Right atrium auricular region (tissue), 2 donors: Measurements from ENCODE around the gene SNX19. TPM values are rescaled to one million over a fixed set of nuclear protein-coding genes. Genes with fewer than 3 reads are reported as not detected.

Source experiments
- DNase-seq: peaks from one replicate; pipeline ENCODE4 v3.0.0-alpha.2; 2019; ENCODE audit warnings: low spot score
- H3K27ac ChIP-seq, 2 donors: fragments of 200-600 bp; sonication (generic); 1 replicate in 1 of 2; 2 replicates in 1 of 2; pipeline ENCODE4 v1.5.1; 2016 to 2019
- H3K27me3 ChIP-seq, 2 donors: fragments of 200-600 bp; sonication (generic); one replicate each; pipeline versions ENCODE4 v1.5.1 to v1.6.0; 2017 to 2019
- H3K36me3 ChIP-seq: fragments of 200-600 bp; sonication (generic); one replicate; pipeline ENCODE4 v1.5.1; 2016
- H3K4me1 ChIP-seq, 2 donors: fragments of 200-600 bp; sonication (generic); one replicate each; pipeline versions ENCODE4 v1.5.1 to v1.6.0; 2017 to 2019
- H3K4me3 ChIP-seq, 2 donors: fragments of 200-600 bp; sonication (generic); 1 replicate in 1 of 2; 2 replicates in 1 of 2; pipeline ENCODE4 v1.5.1; 2017 to 2019; ENCODE audit warnings: mild to moderate bottlenecking in 1 of 2, moderate library complexity in 1 of 2
- H3K9me3 ChIP-seq, 2 donors: fragments of 200-600 bp; sonication (generic); one replicate each; pipeline ENCODE4 v1.5.1; 2019
- total RNA-seq, 2 donors: library from RNA; depleted of rRNA; stranded (reverse); fragments of >200 nt; gene quantifications; one replicate each; pipeline ENCODE4 v1.1.0, GENCODE V29; 2016
- TF ChIP-seq, protein P1 (sequence below), 2 donors: fragments of 200-600 bp; sonication (generic); IDR thresholded peaks; one replicate each; pipeline ENCODE4 v1.5.1; 2019; ENCODE audit warnings: antibody characterized with exemption in 2 of 2

SNX19 gene
- total RNA-seq, 2 donors from 2014 or later: 66.9 to 85.1 TPM

DNA sequence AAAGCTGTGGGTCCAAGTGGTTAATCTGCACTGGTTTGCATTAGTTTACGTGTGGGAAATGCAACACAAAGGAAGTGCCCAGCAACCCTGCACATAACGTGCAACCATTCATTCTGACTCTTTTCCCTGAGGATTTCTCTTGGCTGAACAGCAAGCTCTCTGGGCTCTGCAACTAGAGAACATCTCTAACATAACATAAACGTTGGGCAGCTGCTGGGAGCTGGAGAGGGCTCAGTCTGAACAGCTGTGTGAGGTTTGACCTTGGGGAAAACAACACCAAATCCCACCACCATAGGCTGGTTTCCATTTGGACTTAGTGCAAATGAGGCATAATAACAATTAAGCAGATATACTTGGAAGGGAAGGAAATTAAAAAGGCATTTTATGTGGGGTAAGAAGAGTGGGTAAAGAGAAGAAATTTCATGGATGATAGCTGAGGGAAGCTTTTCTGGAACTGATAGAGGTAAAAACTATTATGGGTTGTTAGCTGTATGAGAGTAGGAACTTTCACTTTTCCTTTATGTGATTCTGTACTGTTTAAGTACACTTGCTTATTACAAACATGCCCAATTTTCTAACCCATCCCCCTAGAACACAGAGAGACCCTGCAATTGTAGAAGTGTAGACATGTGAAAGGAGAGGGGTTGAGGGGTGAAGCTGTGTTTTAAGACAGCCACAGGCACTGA lies 76.2 kb downstream of the SNX19 start:
- H3K4me3 ChIP-seq: no peak overlapping the region
- no peaks in the 10 kb centered on the region for H3K4me1 ChIP-seq
- no peak overlapping the region for H3K27ac ChIP-seq
- no peaks in the 10 kb centered on the region for H3K36me3 ChIP-seq
- no peaks in the 10 kb centered on the region for H3K27me3 ChIP-seq
- peaks cover 0 to 10% of the 10 kb centered on the region in 2 donors for H3K9me3 ChIP-seq
- TF ChIP-seq, protein P1, sequence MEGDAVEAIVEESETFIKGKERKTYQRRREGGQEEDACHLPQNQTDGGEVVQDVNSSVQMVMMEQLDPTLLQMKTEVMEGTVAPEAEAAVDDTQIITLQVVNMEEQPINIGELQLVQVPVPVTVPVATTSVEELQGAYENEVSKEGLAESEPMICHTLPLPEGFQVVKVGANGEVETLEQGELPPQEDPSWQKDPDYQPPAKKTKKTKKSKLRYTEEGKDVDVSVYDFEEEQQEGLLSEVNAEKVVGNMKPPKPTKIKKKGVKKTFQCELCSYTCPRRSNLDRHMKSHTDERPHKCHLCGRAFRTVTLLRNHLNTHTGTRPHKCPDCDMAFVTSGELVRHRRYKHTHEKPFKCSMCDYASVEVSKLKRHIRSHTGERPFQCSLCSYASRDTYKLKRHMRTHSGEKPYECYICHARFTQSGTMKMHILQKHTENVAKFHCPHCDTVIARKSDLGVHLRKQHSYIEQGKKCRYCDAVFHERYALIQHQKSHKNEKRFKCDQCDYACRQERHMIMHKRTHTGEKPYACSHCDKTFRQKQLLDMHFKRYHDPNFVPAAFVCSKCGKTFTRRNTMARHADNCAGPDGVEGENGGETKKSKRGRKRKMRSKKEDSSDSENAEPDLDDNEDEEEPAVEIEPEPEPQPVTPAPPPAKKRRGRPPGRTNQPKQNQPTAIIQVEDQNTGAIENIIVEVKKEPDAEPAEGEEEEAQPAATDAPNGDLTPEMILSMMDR (IDR thresholded peaks at IDR 0.05): no peak
- no peak for DNase-seq

DNA sequence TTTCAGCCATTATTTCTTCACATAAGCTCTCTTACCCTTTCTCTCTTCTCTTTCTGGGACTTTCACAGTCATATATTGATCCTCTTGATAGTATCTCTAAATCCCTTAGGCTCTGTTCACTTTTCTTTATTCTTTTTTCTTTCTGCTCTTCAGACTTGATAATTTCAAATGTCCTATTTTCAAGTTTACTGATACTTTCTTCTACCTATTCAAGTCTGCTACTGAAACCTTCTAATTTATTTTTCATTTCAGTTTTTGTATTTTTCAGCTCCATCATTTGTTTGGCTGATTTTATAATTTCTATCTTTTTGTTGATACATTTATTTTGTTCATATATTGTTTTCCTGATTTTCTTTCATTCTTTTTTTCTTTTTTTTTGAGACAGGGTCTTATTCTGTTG lies 79.1 kb downstream of the SNX19 start:
- DNase-seq: no peak
- Histone ChIP-seq H3K27ac (no peak overlapping the region), H3K4me3 (no peak overlapping the region), H3K4me1 (no peaks in the 10 kb centered on the region), H3K27me3 (no peaks in the 10 kb centered on the region), H3K36me3 (no peaks in the 10 kb centered on the region), H3K9me3 (peaks cover 0 to 10% of the 10 kb centered on the region in 2 donors)
- TF ChIP-seq, protein P1 (IDR thresholded peaks at IDR 0.05): no peak

DNA sequence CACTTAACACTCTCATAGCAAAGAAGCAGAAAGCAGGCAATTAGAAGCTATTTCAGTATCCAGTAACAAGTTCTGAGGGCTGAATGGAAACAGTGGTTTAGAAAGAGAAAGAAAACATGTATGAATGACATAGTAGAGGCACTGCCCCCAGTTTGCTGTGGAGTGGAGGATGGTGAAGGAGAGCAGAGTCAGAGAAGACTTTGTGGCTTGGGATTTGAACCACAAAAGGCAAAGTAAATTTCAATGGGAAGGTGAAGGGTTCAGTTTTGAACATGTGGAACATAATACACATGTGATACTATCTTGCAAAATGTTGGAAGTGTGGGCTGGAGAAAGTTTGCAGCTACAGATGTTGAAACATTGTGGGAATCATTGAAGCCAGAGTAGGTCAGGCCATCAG lies 81.4 kb downstream of the SNX19 start:
- Histone ChIP-seq H3K27ac (no peak overlapping the region), H3K9me3 (peaks cover 0 to 10% of the 10 kb centered on the region in 2 donors), H3K4me1 (peaks cover 0 to 17% of the 10 kb centered on the region in 2 donors), H3K36me3 (no peaks in the 10 kb centered on the region), H3K27me3 (no peaks in the 10 kb centered on the region), H3K4me3 (no peak overlapping the region)
- TF ChIP-seq, protein P1 (IDR thresholded peaks at IDR 0.05): no peak
- no peak for DNase-seq

DNA sequence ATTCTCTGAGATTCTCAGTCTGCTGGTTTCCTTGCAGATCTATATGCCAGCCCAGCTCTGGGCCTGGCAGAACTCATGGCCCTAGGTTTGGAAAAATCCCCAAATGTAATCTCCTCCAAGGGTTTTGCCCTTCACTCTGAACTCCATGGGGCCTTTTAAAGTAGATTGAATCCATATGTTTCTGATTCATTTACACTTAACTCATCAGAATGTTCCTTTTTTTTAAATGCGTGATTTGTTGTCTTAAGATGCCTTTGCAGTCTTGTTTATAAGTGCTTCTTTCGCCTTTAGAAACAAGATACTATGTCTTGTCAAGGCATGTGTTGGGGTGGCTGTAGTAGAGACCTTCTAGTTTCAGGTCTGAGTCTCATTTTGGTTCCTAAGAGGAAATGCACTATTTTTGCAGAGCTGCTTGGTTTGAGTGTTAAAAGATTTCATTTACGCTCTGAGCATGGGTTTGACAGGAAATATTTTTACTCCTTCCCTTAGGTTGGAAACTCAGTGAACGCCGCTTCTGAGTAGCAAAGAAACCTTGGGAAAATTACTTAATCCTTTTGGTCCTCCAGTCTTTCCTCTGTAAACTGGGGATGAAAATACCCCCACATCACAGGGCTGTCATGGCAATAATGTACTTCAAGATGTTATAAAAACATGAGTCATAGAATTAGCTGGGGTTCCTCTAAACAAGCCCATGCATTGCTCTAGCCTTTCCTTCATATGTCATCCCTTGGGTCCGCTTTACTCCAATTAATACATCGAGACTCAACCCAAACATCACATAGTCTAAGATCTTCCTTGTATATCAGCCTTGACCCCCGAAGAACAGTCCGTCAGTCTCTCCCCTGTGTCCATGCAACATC lies 83.5 kb downstream of the SNX19 start:
- TF ChIP-seq, protein P1 (IDR thresholded peaks at IDR 0.05): no peak
- Histone ChIP-seq H3K9me3 (peaks cover 0 to 5% of the 10 kb centered on the region in 2 donors), H3K27ac (no peak overlapping the region), H3K36me3 (no peaks in the 10 kb centered on the region), H3K4me1 (peaks cover 0 to 33% of the 10 kb centered on the region in 2 donors), H3K4me3 (no peak overlapping the region), H3K27me3 (no peaks in the 10 kb centered on the region)
- DNase-seq: no peak

DNA sequence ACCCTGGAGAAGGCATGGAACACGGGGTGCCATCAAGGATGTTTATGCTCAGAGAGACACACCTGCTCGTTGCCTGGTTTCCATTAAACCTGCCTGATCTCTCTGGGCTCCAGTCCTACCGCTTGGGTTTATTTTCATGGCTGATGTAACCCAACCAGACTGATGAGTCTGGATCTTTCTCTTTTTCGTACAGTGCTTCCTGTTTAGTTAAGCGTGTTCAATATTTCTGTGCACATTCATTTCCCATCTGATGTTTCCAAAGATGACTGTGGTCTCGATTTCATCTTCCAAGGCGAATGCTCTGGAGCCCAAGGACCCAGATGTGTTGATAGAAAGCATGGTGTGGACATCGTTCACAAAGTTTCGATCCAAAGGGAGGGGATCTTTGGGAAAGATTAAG lies 84.3 kb downstream of the SNX19 start:
- Histone ChIP-seq H3K4me1 (peaks cover 0 to 37% of the 10 kb centered on the region in 2 donors), H3K27me3 (no peaks in the 10 kb centered on the region), H3K36me3 (no peaks in the 10 kb centered on the region), H3K4me3 (no peak overlapping the region), H3K9me3 (no peaks in the 10 kb centered on the region), H3K27ac (no peak overlapping the region)
- DNase-seq: no peak
- TF ChIP-seq, protein P1 (IDR thresholded peaks at IDR 0.05): no peak
